Stimulated activated CD8-positive, alpha-beta memory T cell treated with anti-CD3 and anti-CD28 coated beads, Interleukin-15, amount 100 ng/mL, for 1 hour (primary cell): ENCODE measurements around the gene NEURL1.
"Not testable (repeated sequence)": the region's sequence is repeated elsewhere in the genome, so short reads cannot be mapped to it uniquely, and the experiment has no call there.

Source experiments
- DNase-seq: peaks from one replicate; pipeline ENCODE4 v3.0.0-alpha.2; 2020; ENCODE audit warnings: low read depth

The NEURL1 gene

GRCh38 chr10:103493916-103494877 is 692 bp downstream of the NEURL1 start:
- DNase-seq, result no peak

GRCh38 chr10:103495321-103495720 is 1.8 kb downstream of the NEURL1 start:
- no peak for DNase-seq

- DNase-seq, result no peak
Measured at GRCh38 chr10:103497161-103497915, 3.8 kb downstream of the NEURL1 start.

- DNase-seq, result no peak
Measured at GRCh38 chr10:103498936-103499638, 5.6 kb downstream of the NEURL1 start.

- DNase-seq, result no peak
Measured at GRCh38 chr10:103499881-103500280, 6.4 kb downstream of the NEURL1 start.

GRCh38 chr10:103500481-103500880 is 7.0 kb downstream of the NEURL1 start:
- DNase-seq, result no peak

- DNase-seq, result no peak
Measured at GRCh38 chr10:103501186-103501585, 7.7 kb downstream of the NEURL1 start.

- DNase-seq, result no peak
Measured at GRCh38 chr10:103502849-103503660, 9.6 kb downstream of the NEURL1 start.

GRCh38 chr10:103503777-103504176 is 10.3 kb downstream of the NEURL1 start:
- DNase-seq, result not testable (repeated sequence)

GRCh38 chr10:103504181-103504783 is 10.8 kb downstream of the NEURL1 start:
- no peak for DNase-seq

- no peak for DNase-seq
Measured at GRCh38 chr10:103506061-103506460, 12.6 kb downstream of the NEURL1 start.

- no peak for DNase-seq
Measured at GRCh38 chr10:103507235-103508191, 14.0 kb downstream of the NEURL1 start.

GRCh38 chr10:103510046-103510685 is 16.7 kb downstream of the NEURL1 start:
- DNase-seq, result no peak

GRCh38 chr10:103510791-103511752 is 17.6 kb downstream of the NEURL1 start:
- no peak for DNase-seq

GRCh38 chr10:103512166-103512565 is 18.7 kb downstream of the NEURL1 start:
- no peak for DNase-seq

- DNase-seq, result no peak
Measured at GRCh38 chr10:103512591-103513379, 19.3 kb downstream of the NEURL1 start.

- no peak for DNase-seq
Measured at GRCh38 chr10:103513380-103514060, 20.0 kb downstream of the NEURL1 start.
